Measurements from ENCODE around the gene LETMD1.

LETMD1 gene

GRCh38 chr12:51087818-51088217 is 39.7 kb downstream of the LETMD1 start:
- Histone ChIP-seq H3K9ac (ENCODE audit: low read length) (no peak overlapping the region), H4K20me1 (ENCODE audit: insufficient read depth, low read length) (no peaks in the 10 kb centered on the region), H3F3A (ENCODE audit: insufficient read depth, low read length) (no peaks in the 10 kb centered on the region), H3K36me3 (replicated peaks; ENCODE audit: insufficient read depth, low read length) (no peaks in the 10 kb centered on the region), H3K27ac (ENCODE audit: low read length) (no peak overlapping the region), H3K4me1 (ENCODE audit: low read length) (no peaks in the 10 kb centered on the region), H3K27me3 (replicated peaks; ENCODE audit: insufficient read depth, low read length) (no peaks in the 10 kb centered on the region), H3K4me2 (ENCODE audit: low read depth, low read length) (no peak overlapping the region), H3K9me2 (replicated peaks; ENCODE audit: insufficient read depth, low read length) (no peaks in the 10 kb centered on the region), H3K9me3 (replicated peaks; ENCODE audit: insufficient read depth, low read length) (no peaks in the 10 kb centered on the region), H3K79me2 (ENCODE audit: low read length) (no peaks in the 10 kb centered on the region), H2AFZ (ENCODE audit: low read length) (no peak overlapping the region), H3K4me3 (ENCODE audit: low read length) (no peak overlapping the region)
- DNase-seq: no peak
- TF ChIP-seq, protein P1, sequence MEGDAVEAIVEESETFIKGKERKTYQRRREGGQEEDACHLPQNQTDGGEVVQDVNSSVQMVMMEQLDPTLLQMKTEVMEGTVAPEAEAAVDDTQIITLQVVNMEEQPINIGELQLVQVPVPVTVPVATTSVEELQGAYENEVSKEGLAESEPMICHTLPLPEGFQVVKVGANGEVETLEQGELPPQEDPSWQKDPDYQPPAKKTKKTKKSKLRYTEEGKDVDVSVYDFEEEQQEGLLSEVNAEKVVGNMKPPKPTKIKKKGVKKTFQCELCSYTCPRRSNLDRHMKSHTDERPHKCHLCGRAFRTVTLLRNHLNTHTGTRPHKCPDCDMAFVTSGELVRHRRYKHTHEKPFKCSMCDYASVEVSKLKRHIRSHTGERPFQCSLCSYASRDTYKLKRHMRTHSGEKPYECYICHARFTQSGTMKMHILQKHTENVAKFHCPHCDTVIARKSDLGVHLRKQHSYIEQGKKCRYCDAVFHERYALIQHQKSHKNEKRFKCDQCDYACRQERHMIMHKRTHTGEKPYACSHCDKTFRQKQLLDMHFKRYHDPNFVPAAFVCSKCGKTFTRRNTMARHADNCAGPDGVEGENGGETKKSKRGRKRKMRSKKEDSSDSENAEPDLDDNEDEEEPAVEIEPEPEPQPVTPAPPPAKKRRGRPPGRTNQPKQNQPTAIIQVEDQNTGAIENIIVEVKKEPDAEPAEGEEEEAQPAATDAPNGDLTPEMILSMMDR (IDR thresholded peaks at IDR 0.05; ENCODE audit: low read length): no peak
- TF ChIP-seq EZH2 (optimal IDR thresholded peaks at IDR 0.05; ENCODE audit: low read depth, low read length) (no peak), EZH2phosphoT487 (IDR thresholded peaks at IDR 0.05; ENCODE audit: low read length) (no peak)

GRCh38 chr12:51090705-51091229 is 42.6 kb downstream of the LETMD1 start:
- Histone ChIP-seq H3K27ac (ENCODE audit: low read length) (no peak overlapping the region), H3K4me3 (ENCODE audit: low read length) (no peak overlapping the region), H3K4me1 (ENCODE audit: low read length) (no peaks in the 10 kb centered on the region), H4K20me1 (ENCODE audit: insufficient read depth, low read length) (no peaks in the 10 kb centered on the region), H3K79me2 (ENCODE audit: low read length) (no peaks in the 10 kb centered on the region), H3K27me3 (replicated peaks; ENCODE audit: insufficient read depth, low read length) (no peaks in the 10 kb centered on the region), H3K36me3 (replicated peaks; ENCODE audit: insufficient read depth, low read length) (no peaks in the 10 kb centered on the region), H3K9ac (ENCODE audit: low read length) (no peak overlapping the region), H3K9me2 (replicated peaks; ENCODE audit: insufficient read depth, low read length) (no peaks in the 10 kb centered on the region), H3F3A (ENCODE audit: insufficient read depth, low read length) (no peaks in the 10 kb centered on the region), H3K4me2 (ENCODE audit: low read depth, low read length) (no peak overlapping the region), H2AFZ (ENCODE audit: low read length) (no peak overlapping the region), H3K9me3 (replicated peaks; ENCODE audit: insufficient read depth, low read length) (no peaks in the 10 kb centered on the region)
- DNase-seq: no peak
- no peak for TF ChIP-seq EZH2 (optimal IDR thresholded peaks at IDR 0.05; ENCODE audit: low read depth, low read length)
- TF ChIP-seq, protein P1 (IDR thresholded peaks at IDR 0.05; ENCODE audit: low read length): no peak
- TF ChIP-seq EZH2phosphoT487 (IDR thresholded peaks at IDR 0.05; ENCODE audit: low read length): no peak

GRCh38 chr12:51098611-51099010 is 50.5 kb downstream of the LETMD1 start:
- no peaks in the 10 kb centered on the region for H3K9me3 ChIP-seq (replicated peaks; ENCODE audit: insufficient read depth, low read length)
- no peaks in the 10 kb centered on the region for H3K27me3 ChIP-seq (replicated peaks; ENCODE audit: insufficient read depth, low read length)
- DNase-seq: no peak
- H3F3A ChIP-seq (ENCODE audit: insufficient read depth, low read length): no peaks in the 10 kb centered on the region
- H3K27ac ChIP-seq (ENCODE audit: low read length): no peak overlapping the region
- H3K9me2 ChIP-seq (replicated peaks; ENCODE audit: insufficient read depth, low read length): no peaks in the 10 kb centered on the region
- no peaks in the 10 kb centered on the region for H3K36me3 ChIP-seq (replicated peaks; ENCODE audit: insufficient read depth, low read length)
- H2AFZ ChIP-seq (ENCODE audit: low read length): no peak overlapping the region
- H3K9ac ChIP-seq (ENCODE audit: low read length): no peak overlapping the region
- no peak overlapping the region for H3K4me2 ChIP-seq (ENCODE audit: low read depth, low read length)
- TF ChIP-seq, protein P1 (IDR thresholded peaks at IDR 0.05; ENCODE audit: low read length): no peak
- TF ChIP-seq EZH2phosphoT487 (IDR thresholded peaks at IDR 0.05; ENCODE audit: low read length) (no peak), EZH2 (optimal IDR thresholded peaks at IDR 0.05; ENCODE audit: low read depth, low read length) (no peak)
- H3K79me2 ChIP-seq (ENCODE audit: low read length): no peaks in the 10 kb centered on the region
- H3K4me3 ChIP-seq (ENCODE audit: low read length): no peak overlapping the region
- H4K20me1 ChIP-seq (ENCODE audit: insufficient read depth, low read length): no peaks in the 10 kb centered on the region
- H3K4me1 ChIP-seq (ENCODE audit: low read length): no peaks in the 10 kb centered on the region

Measured in MM.1S (cell line).